NB4 (cell line): ENCODE data around the gene IGFBP6.

ENCODE experiments used
- MYC ChIP-seq: IDR thresholded peaks from 2 replicates; pipeline ENCODE4 v1.6.1; 2011; ENCODE audit warnings: low read depth, low read length
- POLR2A ChIP-seq: IDR thresholded peaks from 2 replicates; pipeline ENCODE4 v1.6.1; 2011; ENCODE audit warnings: mild to moderate bottlenecking; ENCODE audit not compliant: insufficient read length; ENCODE audit errors: extremely low read depth
- TF ChIP-seq, protein P1 (sequence below): IDR thresholded peaks from one replicate; pipeline ENCODE4 v1.5.1; 2012; ENCODE audit warnings: low read depth, low read length
- TF ChIP-seq, protein P2 (sequence below): IDR thresholded peaks from 2 replicates; pipeline ENCODE4 v1.6.1; 2011; ENCODE audit warnings: low read depth, low read length

DNA sequence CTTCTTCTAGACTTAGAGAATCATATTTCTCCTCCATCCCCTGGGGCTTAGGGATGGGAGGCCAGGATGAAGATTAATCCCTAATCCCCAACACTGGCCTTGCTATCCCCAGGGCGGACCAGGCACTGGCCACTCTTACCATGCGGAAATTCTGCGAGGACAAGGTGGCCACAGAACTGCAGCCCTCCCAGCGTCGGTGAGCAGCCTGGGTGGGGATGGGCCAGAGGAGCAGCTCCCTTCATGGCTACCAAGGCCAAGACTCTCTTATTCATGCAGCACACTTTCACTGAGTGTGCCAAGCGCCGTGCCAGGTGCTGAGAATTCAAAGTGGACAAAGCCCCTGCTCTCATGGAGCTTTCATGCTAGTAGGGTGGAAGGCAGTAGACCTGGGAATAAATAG, 40.6 kb upstream of the IGFBP6 start:
- TF ChIP-seq, protein P1, sequence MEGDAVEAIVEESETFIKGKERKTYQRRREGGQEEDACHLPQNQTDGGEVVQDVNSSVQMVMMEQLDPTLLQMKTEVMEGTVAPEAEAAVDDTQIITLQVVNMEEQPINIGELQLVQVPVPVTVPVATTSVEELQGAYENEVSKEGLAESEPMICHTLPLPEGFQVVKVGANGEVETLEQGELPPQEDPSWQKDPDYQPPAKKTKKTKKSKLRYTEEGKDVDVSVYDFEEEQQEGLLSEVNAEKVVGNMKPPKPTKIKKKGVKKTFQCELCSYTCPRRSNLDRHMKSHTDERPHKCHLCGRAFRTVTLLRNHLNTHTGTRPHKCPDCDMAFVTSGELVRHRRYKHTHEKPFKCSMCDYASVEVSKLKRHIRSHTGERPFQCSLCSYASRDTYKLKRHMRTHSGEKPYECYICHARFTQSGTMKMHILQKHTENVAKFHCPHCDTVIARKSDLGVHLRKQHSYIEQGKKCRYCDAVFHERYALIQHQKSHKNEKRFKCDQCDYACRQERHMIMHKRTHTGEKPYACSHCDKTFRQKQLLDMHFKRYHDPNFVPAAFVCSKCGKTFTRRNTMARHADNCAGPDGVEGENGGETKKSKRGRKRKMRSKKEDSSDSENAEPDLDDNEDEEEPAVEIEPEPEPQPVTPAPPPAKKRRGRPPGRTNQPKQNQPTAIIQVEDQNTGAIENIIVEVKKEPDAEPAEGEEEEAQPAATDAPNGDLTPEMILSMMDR: no peak
- no peak for TF ChIP-seq POLR2A
- TF ChIP-seq MYC: no peak
- TF ChIP-seq, protein P2, sequence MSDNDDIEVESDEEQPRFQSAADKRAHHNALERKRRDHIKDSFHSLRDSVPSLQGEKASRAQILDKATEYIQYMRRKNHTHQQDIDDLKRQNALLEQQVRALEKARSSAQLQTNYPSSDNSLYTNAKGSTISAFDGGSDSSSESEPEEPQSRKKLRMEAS: no peak
